Ishikawa (cell line): ENCODE results near the gene HOXA6.

Experiments used
- CEBPB ChIP-seq: IDR thresholded peaks from 2 replicates; pipeline ENCODE4 v1.6.1; 2012
- EP300 ChIP-seq: IDR thresholded peaks from 2 replicates; pipeline ENCODE4 v1.6.1; 2012; ENCODE audit warnings: borderline replicate concordance
- NFIC ChIP-seq: IDR thresholded peaks from 2 replicates; pipeline ENCODE4 v1.6.1; 2012
- RAD21 ChIP-seq: IDR thresholded peaks from 2 replicates; pipeline ENCODE4 v1.6.1; 2012; ENCODE audit warnings: low read depth
- YY1 ChIP-seq: IDR thresholded peaks from 2 replicates; pipeline ENCODE4 v1.6.1; 2012; ENCODE audit warnings: low read depth
- TF ChIP-seq, protein P1 (sequence below): IDR thresholded peaks from 2 replicates; pipeline ENCODE4 v1.6.1; 2012; ENCODE audit warnings: low read depth, mild to moderate bottlenecking
- TF ChIP-seq, protein P2 (sequence below): IDR thresholded peaks from 2 replicates; pipeline ENCODE4 v1.6.1; 2012

DNA sequence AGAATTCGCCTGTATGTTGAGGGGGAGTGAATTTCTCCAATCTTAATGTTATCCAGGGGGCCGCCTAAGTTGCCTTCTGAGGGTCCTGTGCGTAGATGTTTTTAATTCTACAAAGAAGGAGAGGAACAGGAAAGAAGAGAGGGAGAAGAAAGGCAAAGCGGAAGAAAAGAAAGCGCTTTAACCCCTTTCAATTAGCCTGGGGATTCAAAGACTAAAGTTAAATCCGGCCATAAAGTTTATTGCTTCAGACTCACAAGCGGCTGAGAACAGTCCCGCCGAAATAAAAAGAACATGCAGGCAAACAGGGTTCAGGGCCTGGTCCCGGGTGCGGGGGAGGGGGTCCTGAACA lies 8.6 kb downstream of the HOXA6 start:
- TF ChIP-seq RAD21 (no peak), CEBPB (no peak), EP300 (no peak), YY1 (no peak), NFIC (no peak)
- TF ChIP-seq, protein P1, sequence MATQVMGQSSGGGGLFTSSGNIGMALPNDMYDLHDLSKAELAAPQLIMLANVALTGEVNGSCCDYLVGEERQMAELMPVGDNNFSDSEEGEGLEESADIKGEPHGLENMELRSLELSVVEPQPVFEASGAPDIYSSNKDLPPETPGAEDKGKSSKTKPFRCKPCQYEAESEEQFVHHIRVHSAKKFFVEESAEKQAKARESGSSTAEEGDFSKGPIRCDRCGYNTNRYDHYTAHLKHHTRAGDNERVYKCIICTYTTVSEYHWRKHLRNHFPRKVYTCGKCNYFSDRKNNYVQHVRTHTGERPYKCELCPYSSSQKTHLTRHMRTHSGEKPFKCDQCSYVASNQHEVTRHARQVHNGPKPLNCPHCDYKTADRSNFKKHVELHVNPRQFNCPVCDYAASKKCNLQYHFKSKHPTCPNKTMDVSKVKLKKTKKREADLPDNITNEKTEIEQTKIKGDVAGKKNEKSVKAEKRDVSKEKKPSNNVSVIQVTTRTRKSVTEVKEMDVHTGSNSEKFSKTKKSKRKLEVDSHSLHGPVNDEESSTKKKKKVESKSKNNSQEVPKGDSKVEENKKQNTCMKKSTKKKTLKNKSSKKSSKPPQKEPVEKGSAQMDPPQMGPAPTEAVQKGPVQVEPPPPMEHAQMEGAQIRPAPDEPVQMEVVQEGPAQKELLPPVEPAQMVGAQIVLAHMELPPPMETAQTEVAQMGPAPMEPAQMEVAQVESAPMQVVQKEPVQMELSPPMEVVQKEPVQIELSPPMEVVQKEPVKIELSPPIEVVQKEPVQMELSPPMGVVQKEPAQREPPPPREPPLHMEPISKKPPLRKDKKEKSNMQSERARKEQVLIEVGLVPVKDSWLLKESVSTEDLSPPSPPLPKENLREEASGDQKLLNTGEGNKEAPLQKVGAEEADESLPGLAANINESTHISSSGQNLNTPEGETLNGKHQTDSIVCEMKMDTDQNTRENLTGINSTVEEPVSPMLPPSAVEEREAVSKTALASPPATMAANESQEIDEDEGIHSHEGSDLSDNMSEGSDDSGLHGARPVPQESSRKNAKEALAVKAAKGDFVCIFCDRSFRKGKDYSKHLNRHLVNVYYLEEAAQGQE, result no peak
- TF ChIP-seq, protein P2, sequence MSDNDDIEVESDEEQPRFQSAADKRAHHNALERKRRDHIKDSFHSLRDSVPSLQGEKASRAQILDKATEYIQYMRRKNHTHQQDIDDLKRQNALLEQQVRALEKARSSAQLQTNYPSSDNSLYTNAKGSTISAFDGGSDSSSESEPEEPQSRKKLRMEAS, result no peak
